Transverse colon (tissue), 4 donors: Measurements from ENCODE around the gene AGBL5. TPM values are rescaled to one million over a fixed set of nuclear protein-coding genes. Genes with fewer than 3 reads are reported as not detected.

Experiments
- DNase-seq: peaks from one replicate; pipeline ENCODE4 v3.0.0-alpha.2; 2019
- H3K27ac ChIP-seq, 4 donors: fragments of 200-600 bp; sonication (generic); 2 replicates each; pipeline ENCODE4 v1.5.1; 2016 to 2018; ENCODE audit warnings: inconsistent platforms in 4 of 4
- H3K27me3 ChIP-seq: fragments of 200-600 bp; sonication (generic); 2 replicates; pipeline ENCODE4 v1.5.1; 2017; ENCODE audit warnings: inconsistent platforms
- H3K36me3 ChIP-seq, 4 donors: fragments of 200-600 bp; sonication (generic); 2 replicates each; pipeline ENCODE4 v1.5.1; 2017 to 2019; ENCODE audit warnings: inconsistent platforms in 4 of 4
- H3K4me1 ChIP-seq, 4 donors: fragments of 200-600 bp; sonication (generic); 2 replicates each; pipeline ENCODE4 v1.5.1; 2017 to 2020; ENCODE audit warnings: inconsistent platforms in 4 of 4
- H3K4me3 ChIP-seq, 4 donors: fragments of 200-600 bp; sonication (generic); 1 replicate in 1 of 4; 2 replicates in 3 of 4; pipeline versions ENCODE4 v1.5.1 to v1.6.1; 2017 to 2019; ENCODE audit warnings: inconsistent platforms in 4 of 4
- H3K9me3 ChIP-seq, 2 donors: fragments of 200-600 bp; sonication (generic); 2 replicates each; pipeline ENCODE4 v1.5.1; 2017 to 2019; ENCODE audit warnings: inconsistent platforms in 2 of 2
- CTCF ChIP-seq, 5 experiments: fragments of 200-600 bp in 3 of 5; fragments of 450-650 bp in 2 of 5; sonication (generic) in 3 of 5; IDR thresholded peaks; 1 replicate in 2 of 5; 2 replicates in 3 of 5; pipeline ENCODE4 v1.5.1; 2016 to 2017; ENCODE audit warnings: antibody characterized with exemption in 5 of 5, inconsistent platforms in 3 of 5, mild to moderate bottlenecking in 2 of 5, moderate library complexity in 1 of 5
- EP300 ChIP-seq: sonication (generic); formaldehyde crosslinking; IDR thresholded peaks from one replicate; pipeline ENCODE4 v1.6.1; 2017; ENCODE audit warnings: antibody characterized with exemption, low read depth
- POLR2A ChIP-seq: fragments of 450-650 bp; IDR thresholded peaks from one replicate; pipeline ENCODE4 v1.6.1; 2016; ENCODE audit warnings: antibody characterized with exemption, mild to moderate bottlenecking, moderate library complexity
- POLR2AphosphoS5 ChIP-seq, 3 donors: sonication (generic); formaldehyde crosslinking; IDR thresholded peaks; one replicate each; pipeline ENCODE4 v1.6.1; 2016; ENCODE audit warnings: antibody characterized with exemption in 3 of 3
- WGBS, 2 donors: methylation state at CpG; one replicate each; pipeline ENCODE4 v1.1.5; 2018; ENCODE audit warnings: low coverage in 1 of 2; 5-methylcytosine and 5-hydroxymethylcytosine counted together
- in situ Hi-C, 4 donors: fragments of 200-750 bp; cut with MboI; loops; one replicate each; pipeline versions ENCODE4 v1.15.0 to v1.15.1; 2017; ENCODE audit warnings: low sequenced_read_pairs in 3 of 4, low pct_ligation_motif_present in 1 of 4, low pct_unique_long_range_greater_than_20kb in 1 of 4
- intact Hi-C: fragments of 100-400 bp; cut with DNase I; formaldehyde crosslinking; loops from one replicate; pipeline ENCODE4 v1.15.1; 2023; ENCODE audit warnings: low total_unique reads
- total RNA-seq, 4 donors: library from RNA; depleted of rRNA; stranded (reverse); fragments of >200 nt; gene quantifications; one replicate each; pipeline ENCODE4 v1.1.0, GENCODE V29; 2016

The AGBL5 gene
- total RNA-seq, 4 donors from 2014 or later: 9.7 to 39.2 (median 13.9) TPM

- Histone ChIP-seq H3K27me3 (no peaks in the 10 kb centered on the region), H3K27ac (no peak overlapping the region), H3K4me1 (no peaks in the 10 kb centered on the region), H3K9me3 (no peaks in the 10 kb centered on the region), H3K4me3 (no peak overlapping the region), H3K36me3 (no peaks in the 10 kb centered on the region)
- 80 to 82% methylated on average over 4 to 9 of the region's 9 CpGs for WGBS, 2 donors
- in situ Hi-C loops: no loop called here
- no peak for DNase-seq
- no peak for TF ChIP-seq CTCF (IDR thresholded peaks at IDR 0.05)
- no peak for TF ChIP-seq POLR2A
- TF ChIP-seq EP300: no peak
- no peak for TF ChIP-seq POLR2AphosphoS5 (IDR thresholded peaks at IDR 0.05)
- intact Hi-C loops: no loop called here
Measured at GRCh38 chr2:27003857-27004256, 47.6 kb upstream of the AGBL5 start.

GRCh38 chr2:27006602-27007415 lies 44.7 kb upstream of the AGBL5 start:
- H3K27ac ChIP-seq: no peak overlapping the region
- H3K36me3 ChIP-seq: no peaks in the 10 kb centered on the region
- 73 to 75% methylated on average over 5 to 6 of the region's 6 CpGs for WGBS, 2 donors
- TF ChIP-seq POLR2A (no peak), POLR2AphosphoS5 (IDR thresholded peaks at IDR 0.05) (no peak), CTCF (IDR thresholded peaks at IDR 0.05) (no peak), EP300 (no peak)
- H3K27me3 ChIP-seq: no peaks in the 10 kb centered on the region
- no peaks in the 10 kb centered on the region for H3K9me3 ChIP-seq
- in situ Hi-C loops: no loop called here
- H3K4me3 ChIP-seq: no peak overlapping the region
- H3K4me1 ChIP-seq: no peaks in the 10 kb centered on the region
- DNase-seq: no peak
- intact Hi-C loops: no loop called here

DNA sequence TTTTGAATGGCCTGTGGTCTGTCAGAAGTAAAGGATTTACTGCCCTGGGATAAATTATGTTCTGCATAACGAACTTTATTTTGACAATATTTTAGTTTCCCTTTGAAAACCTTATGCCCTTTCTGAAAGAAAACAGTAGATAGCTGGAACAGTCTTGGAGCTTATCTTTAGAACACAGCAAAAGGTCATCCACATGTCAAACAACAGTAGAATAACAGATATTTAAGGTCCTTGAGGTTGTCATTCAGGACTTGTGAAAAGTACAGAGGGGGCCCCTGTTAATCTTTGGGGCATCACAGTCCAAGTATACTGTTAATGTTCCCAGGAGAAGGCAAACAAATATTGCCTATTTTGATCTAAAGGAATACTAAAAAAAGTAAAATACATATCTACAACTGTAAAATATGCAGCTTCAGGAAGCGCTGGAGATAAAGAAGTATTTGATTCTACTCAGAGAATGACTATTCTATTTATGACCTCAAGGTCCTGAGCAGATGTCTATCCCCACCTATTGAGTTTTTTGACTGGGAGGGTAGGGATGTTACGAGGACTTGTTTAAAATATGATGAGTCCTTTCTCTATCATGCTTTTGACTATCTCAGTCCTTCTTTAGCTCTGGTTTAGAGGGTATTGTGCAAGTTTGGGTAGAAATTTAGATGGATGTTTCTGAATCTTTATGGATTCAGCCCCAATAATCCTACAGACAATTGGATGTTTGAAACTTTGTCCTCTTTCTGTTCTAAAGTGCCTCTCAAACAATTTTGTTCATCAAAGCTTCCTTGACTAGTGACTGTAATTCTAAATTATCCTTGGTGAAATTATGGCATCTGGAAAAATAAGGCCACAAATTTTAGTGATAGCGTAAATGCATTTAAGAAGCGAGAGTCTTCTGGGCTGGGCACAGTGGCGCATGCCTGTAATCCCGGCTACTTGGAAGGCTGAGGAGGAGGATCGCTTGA lies 43.8 kb upstream of the AGBL5 start:
- Histone ChIP-seq H3K27ac (no peak overlapping the region), H3K4me3 (no peak overlapping the region), H3K9me3 (no peaks in the 10 kb centered on the region), H3K36me3 (no peaks in the 10 kb centered on the region), H3K4me1 (no peaks in the 10 kb centered on the region), H3K27me3 (no peaks in the 10 kb centered on the region)
- in situ Hi-C loops (no loop called here), intact Hi-C loops (no loop called here)
- no peak for DNase-seq
- WGBS, 2 donors: 75 to 79% methylated on average over 8 of the region's 8 CpGs
- TF ChIP-seq POLR2AphosphoS5 (IDR thresholded peaks at IDR 0.05) (no peak), CTCF (IDR thresholded peaks at IDR 0.05) (no peak), EP300 (no peak), POLR2A (no peak)

DNA sequence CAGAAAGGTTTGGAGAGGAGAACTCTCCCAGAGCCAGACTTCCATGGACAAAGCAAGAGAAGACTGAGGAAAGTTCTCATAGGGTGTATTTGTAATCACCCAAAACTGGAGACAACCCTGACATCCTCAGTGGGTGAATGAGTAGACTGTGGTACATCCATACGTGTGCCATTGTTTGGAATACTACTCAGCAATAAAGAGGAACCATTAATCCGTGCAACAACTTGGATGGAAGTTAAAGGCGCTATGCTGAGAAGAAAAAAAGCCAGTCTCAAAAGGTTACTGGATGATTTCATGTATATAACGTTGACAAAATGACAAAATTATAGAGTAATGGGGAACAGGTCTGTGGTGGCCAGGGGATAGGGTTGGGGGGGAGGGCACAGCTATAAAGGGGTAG lies 42.8 kb upstream of the AGBL5 start:
- Histone ChIP-seq H3K9me3 (no peaks in the 10 kb centered on the region), H3K36me3 (no peaks in the 10 kb centered on the region), H3K27me3 (no peaks in the 10 kb centered on the region), H3K4me1 (no peaks in the 10 kb centered on the region), H3K27ac (no peak overlapping the region), H3K4me3 (no peak overlapping the region)
- in situ Hi-C loops: no loop called here
- DNase-seq: no peak
- TF ChIP-seq CTCF (IDR thresholded peaks at IDR 0.05) (no peak), POLR2AphosphoS5 (IDR thresholded peaks at IDR 0.05) (no peak), EP300 (no peak), POLR2A (no peak)
- WGBS, 2 donors: 77 to 85% methylated on average over 4 of the region's 4 CpGs
- intact Hi-C loops: no loop called here
